Measurements from ENCODE around the gene IMPG2. TPM values are rescaled to one million over a fixed set of nuclear protein-coding genes. Genes with fewer than 3 reads are reported as not detected.

IMPG2 gene
- total RNA-seq, 2 experiments from 2014 or later: 0.03 TPM; not detected in 1

DNA sequence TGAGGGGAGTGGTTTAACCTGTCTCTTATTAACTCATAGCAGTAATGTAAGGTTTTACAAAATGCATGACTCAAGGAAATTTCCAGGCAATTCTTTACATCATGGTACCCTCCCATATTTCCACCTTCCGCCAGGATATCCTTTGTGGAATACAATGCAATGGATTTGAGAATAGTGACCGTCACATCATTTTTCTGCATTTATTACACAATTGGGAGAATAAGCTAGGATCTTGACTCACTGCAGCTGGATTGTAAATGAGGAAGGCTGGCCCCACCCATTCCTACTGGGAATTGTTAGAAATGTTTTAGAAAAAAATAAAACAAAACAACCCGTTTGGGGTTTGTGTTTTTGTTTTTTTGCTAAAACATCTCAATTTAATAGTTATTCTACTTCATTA lies 97.4 kb downstream of the IMPG2 start:
- Histone ChIP-seq H3K9me2 (ENCODE audit: insufficient read depth, low read length) (no peaks in the 10 kb centered on the region), H3K4me1 (ENCODE audit: insufficient read depth, low read length, poor library complexity, severe bottlenecking) (no peaks in the 10 kb centered on the region), H3K9me3 (ENCODE audit: low read length) (no peaks in the 10 kb centered on the region), H3K4me3 (ENCODE audit: low read depth, low read length, poor library complexity, severe bottlenecking) (no peak overlapping the region), H3K4me2 (ENCODE audit: low read length) (no peak overlapping the region), H3K27ac (ENCODE audit: low read depth, low read length, poor library complexity, severe bottlenecking) (no peak overlapping the region), H4K20me1 (ENCODE audit: insufficient read depth, low read length) (no peaks in the 10 kb centered on the region), H2AFZ (ENCODE audit: low read length) (no peak overlapping the region), H3K79me2 (ENCODE audit: insufficient read depth, low read depth, low read length) (no peaks in the 10 kb centered on the region), H3K36me3 (ENCODE audit: insufficient read depth, low read length) (no peaks in the 10 kb centered on the region)
- no peak for DNase-seq (ENCODE audit: low spot score)
- BruUV-seq (replicated peaks): no TSS peak
- intact Hi-C loops (cut with micrococcal nuclease; ENCODE audit: unreplicated experiment): no loop called here
- ChIA-PET CTCF (ENCODE audit: unreplicated experiment) (no interaction called here), POLR2A (no interaction called here)
- TF ChIP-seq, protein P1, sequence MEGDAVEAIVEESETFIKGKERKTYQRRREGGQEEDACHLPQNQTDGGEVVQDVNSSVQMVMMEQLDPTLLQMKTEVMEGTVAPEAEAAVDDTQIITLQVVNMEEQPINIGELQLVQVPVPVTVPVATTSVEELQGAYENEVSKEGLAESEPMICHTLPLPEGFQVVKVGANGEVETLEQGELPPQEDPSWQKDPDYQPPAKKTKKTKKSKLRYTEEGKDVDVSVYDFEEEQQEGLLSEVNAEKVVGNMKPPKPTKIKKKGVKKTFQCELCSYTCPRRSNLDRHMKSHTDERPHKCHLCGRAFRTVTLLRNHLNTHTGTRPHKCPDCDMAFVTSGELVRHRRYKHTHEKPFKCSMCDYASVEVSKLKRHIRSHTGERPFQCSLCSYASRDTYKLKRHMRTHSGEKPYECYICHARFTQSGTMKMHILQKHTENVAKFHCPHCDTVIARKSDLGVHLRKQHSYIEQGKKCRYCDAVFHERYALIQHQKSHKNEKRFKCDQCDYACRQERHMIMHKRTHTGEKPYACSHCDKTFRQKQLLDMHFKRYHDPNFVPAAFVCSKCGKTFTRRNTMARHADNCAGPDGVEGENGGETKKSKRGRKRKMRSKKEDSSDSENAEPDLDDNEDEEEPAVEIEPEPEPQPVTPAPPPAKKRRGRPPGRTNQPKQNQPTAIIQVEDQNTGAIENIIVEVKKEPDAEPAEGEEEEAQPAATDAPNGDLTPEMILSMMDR (conservative IDR thresholded peaks at IDR 0.05; ENCODE audit: low read length): no peak
- TF ChIP-seq EZH2phosphoT487 (IDR thresholded peaks at IDR 0.05; ENCODE audit: borderline replicate concordance, low read depth, low read length): no peak

DNA sequence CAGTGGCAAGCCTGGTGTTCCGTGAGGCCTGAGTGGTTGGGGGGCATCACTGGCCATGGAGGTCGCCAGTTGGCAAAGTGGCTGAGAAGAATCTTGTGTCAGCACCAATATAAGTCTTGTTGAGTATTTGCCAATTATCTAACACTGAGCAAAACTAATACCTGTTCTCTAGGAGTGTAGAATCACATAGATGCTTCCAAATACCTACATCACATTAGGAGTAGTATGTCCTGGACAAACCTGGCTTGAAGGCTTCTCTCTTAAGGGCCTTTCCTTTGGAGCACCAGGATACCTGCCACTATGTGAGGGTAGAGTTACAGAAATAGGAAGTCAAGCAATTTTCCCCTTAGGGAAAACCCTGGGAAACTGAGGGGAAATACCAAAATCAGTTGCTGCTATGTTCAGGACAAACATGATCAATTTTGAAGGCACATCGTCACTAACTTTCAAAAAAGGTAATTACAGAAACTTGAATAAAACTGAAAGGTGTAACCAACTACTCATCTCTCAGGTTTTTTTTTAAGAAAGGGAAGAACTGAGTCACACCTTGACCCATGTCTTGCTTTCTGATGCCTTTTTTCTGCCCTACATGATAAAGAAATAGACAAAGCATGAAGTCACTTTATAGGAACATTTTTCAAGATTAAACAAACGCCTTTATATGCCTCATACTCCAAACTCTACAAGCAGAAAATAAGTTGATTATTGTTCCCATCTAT lies 100.4 kb downstream of the IMPG2 start:
- no peak for DNase-seq (ENCODE audit: low spot score)
- H3K36me3 ChIP-seq (ENCODE audit: insufficient read depth, low read length): no peaks in the 10 kb centered on the region

DNA sequence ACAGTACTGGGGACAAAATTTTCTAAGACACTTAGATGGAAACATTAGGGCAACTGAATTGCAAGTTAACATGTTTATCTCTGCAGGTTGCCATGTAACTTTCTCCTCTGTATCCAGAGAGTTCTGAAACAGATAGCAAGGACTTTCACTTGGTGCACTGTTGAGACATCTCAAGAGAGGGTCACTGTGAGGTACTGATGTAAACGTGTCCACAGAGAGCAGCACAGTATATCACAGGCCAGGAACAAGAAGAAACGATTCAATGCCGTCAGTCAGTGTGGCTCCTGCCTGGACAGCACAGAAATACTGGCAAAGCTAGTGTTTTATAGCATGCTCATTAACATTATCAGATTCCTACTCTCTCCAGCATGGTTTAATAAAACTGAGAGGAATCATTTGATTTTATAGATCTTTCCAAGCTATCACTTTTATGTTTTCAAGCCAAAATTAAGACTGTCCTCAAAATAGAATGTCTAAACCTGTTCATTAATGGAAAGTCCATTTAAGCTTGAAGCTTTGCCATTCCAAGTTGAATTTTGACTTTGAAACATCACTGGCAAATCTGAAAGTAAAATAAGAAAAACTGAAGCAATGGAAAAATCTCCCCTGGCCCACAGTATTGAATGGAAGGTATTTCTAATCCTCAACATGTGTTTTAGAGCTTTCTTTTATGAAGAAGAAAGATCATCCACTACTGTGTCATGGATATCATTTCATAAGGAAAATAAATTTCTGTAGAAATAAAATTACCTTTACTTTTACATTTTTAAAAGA lies 102.7 kb downstream of the IMPG2 start:
- no peak overlapping the region for H3K4me3 ChIP-seq (ENCODE audit: low read depth, low read length, poor library complexity, severe bottlenecking)
- H3K9me3 ChIP-seq (ENCODE audit: low read length): no peaks in the 10 kb centered on the region
- H3K36me3 ChIP-seq (ENCODE audit: insufficient read depth, low read length): no peaks in the 10 kb centered on the region
- H3K9me2 ChIP-seq (ENCODE audit: insufficient read depth, low read length): no peaks in the 10 kb centered on the region
- intact Hi-C loops (cut with micrococcal nuclease; ENCODE audit: unreplicated experiment): no loop called here
- CTCF ChIA-PET (ENCODE audit: unreplicated experiment): no interaction called here
- H3K27ac ChIP-seq (ENCODE audit: low read depth, low read length, poor library complexity, severe bottlenecking): no peak overlapping the region
- no peak overlapping the region for H2AFZ ChIP-seq (ENCODE audit: low read length)
- no peaks in the 10 kb centered on the region for H3K4me1 ChIP-seq (ENCODE audit: insufficient read depth, low read length, poor library complexity, severe bottlenecking)
- no peaks in the 10 kb centered on the region for H3K79me2 ChIP-seq (ENCODE audit: insufficient read depth, low read depth, low read length)
- no TSS peak for BruUV-seq (replicated peaks)
- DNase-seq (ENCODE audit: low spot score): no peak
- POLR2A ChIA-PET: interaction anchor here (0.6 kb wide), 1 partner anchor 15 kb away, joined by 3 read pairs; no protein-coding TSS in a partner anchor
- no peak for TF ChIP-seq EZH2phosphoT487 (IDR thresholded peaks at IDR 0.05; ENCODE audit: borderline replicate concordance, low read depth, low read length)
- TF ChIP-seq, protein P1 (conservative IDR thresholded peaks at IDR 0.05; ENCODE audit: low read length): no peak
- no peaks in the 10 kb centered on the region for H4K20me1 ChIP-seq (ENCODE audit: insufficient read depth, low read length)
- H3K4me2 ChIP-seq (ENCODE audit: low read length): no peak overlapping the region

More for the DNA sequence above, 100.4 kb downstream of the IMPG2 start:
- Histone ChIP-seq H3K79me2 (ENCODE audit: insufficient read depth, low read depth, low read length) (no peaks in the 10 kb centered on the region), H3K9me3 (ENCODE audit: low read length) (no peaks in the 10 kb centered on the region), H3K4me3 (ENCODE audit: low read depth, low read length, poor library complexity, severe bottlenecking) (no peak overlapping the region), H4K20me1 (ENCODE audit: insufficient read depth, low read length) (no peaks in the 10 kb centered on the region), H3K4me2 (ENCODE audit: low read length) (no peak overlapping the region), H3K4me1 (ENCODE audit: insufficient read depth, low read length, poor library complexity, severe bottlenecking) (no peaks in the 10 kb centered on the region), H3K27ac (ENCODE audit: low read depth, low read length, poor library complexity, severe bottlenecking) (no peak overlapping the region), H2AFZ (ENCODE audit: low read length) (no peak overlapping the region), H3K9me2 (ENCODE audit: insufficient read depth, low read length) (no peaks in the 10 kb centered on the region)
- no peak for TF ChIP-seq EZH2phosphoT487 (IDR thresholded peaks at IDR 0.05; ENCODE audit: borderline replicate concordance, low read depth, low read length)
- BruUV-seq (replicated peaks): no TSS peak
- ChIA-PET POLR2A (no interaction called here), CTCF (ENCODE audit: unreplicated experiment) (no interaction called here)
- intact Hi-C loops (cut with micrococcal nuclease; ENCODE audit: unreplicated experiment): no loop called here

All from OCI-LY7 (cell line).